ENCODE measurements around the gene ZNF341. TPM values are rescaled to one million over a fixed set of nuclear protein-coding genes. Genes with fewer than 3 reads are reported as not detected.

Gene ZNF341
- total and polyA plus RNA-seq, 9 of the 15 experiments (the other 6 are each of a cell fraction or from before 2014, with no cell fraction given) = 0.08 to 2.6 (median 1.0) TPM

- Histone ChIP-seq H3K9me3 (replicated peaks; ENCODE audit: control insufficient read depth, insufficient read depth, low read depth, low read length) (peaks cover 6% of the 10 kb centered on the region), H3K4me1 (replicated peaks in 1 of 2; ENCODE audit: control insufficient read depth in 2 of 2, insufficient read depth in 2 of 2, low read length in 2 of 2) (peaks cover 16 to 18% of the 10 kb centered on the region in 2 experiments; a peak in 4 of 5 replicates), H3K4me2 (ENCODE audit: insufficient read depth, low read length) (no peak overlapping the region), H2AFZ (ENCODE audit: low read depth, low read length) (no peak overlapping the region; the same call in 1 of the 2 replicates), H3K27ac (ENCODE audit: extremely low read depth, low read depth, low read length) (no peak overlapping the region), H4K20me1 (replicated peaks; ENCODE audit: control insufficient read depth, insufficient read depth, low read length) (no peaks in the 10 kb centered on the region), H3K9ac (ENCODE audit: insufficient read depth in 1 of 2, low read depth in 2 of 2, low read length in 2 of 2) (no peak overlapping the region), H3K9me1 (ENCODE audit: control insufficient read depth, insufficient read depth, low read length) (no peaks in the 10 kb centered on the region), H3K36me3 (ENCODE audit: control insufficient read depth, insufficient read depth, low read length) (no peaks in the 10 kb centered on the region), H3K4me3 (no peak overlapping the region), H3K79me2 (ENCODE audit: control insufficient read depth, insufficient read depth, low read length) (no peaks in the 10 kb centered on the region), H3K27me3 (ENCODE audit: control insufficient read depth in 2 of 2, insufficient read depth in 2 of 2, low read length in 2 of 2) (no peaks in the 10 kb centered on the region)
- TF ChIP-seq TARDBP (IDR thresholded peaks at IDR 0.05) = no peak
- TF ChIP-seq PCBP1 (IDR thresholded peaks at IDR 0.05; ENCODE audit: low read depth, low read length, poor library complexity, severe bottlenecking) = no peak
- no peak for TF ChIP-seq EGR1 (conservative IDR thresholded peaks at IDR 0.05)
- no peak for TF ChIP-seq MEIS2 (IDR thresholded peaks at IDR 0.05; ENCODE audit: partially characterized antibody)
- TF ChIP-seq ARID4B (CRISPR knock-in tag; IDR thresholded peaks at IDR 0.05) = no peak
- TF ChIP-seq ZNF79 (CRISPR knock-in tag; IDR thresholded peaks at IDR 0.05; ENCODE audit: low read depth) = no peak
- no peak for TF ChIP-seq ETS1 (conservative IDR thresholded peaks at IDR 0.05; ENCODE audit: control insufficient read depth, low read depth, low read length)
- TF ChIP-seq ZNF589 (CRISPR knock-in tag; IDR thresholded peaks at IDR 0.05; ENCODE audit: low read depth) = no peak
- TF ChIP-seq ZNF253 (CRISPR knock-in tag; conservative IDR thresholded peaks at IDR 0.05) = no peak
- WGBS (ENCODE audit: insufficient coverage, low coverage, missing lambda C conversion rate) = 100% methylated on average over 1 of the region's 1 CpG
- DNase-seq (ENCODE audit: extremely low read depth in 1 of 4, low spot score in 3 of 4) (no peak), FAIRE-seq (no peak), ATAC-seq (no peak)
- POLR2A ChIA-PET = no interaction called here
- intact Hi-C loops (cut with micrococcal nuclease) = no loop called here
- CTCF ChIA-PET (ENCODE audit: low intra/inter-chr PET ratio) = no interaction called here
- BruUV-seq (replicated peaks) = no TSS peak
- in situ Hi-C loops (cut with MboI) = no loop called here
Observed at GRCh38 chr20:33740189-33740588, 8.4 kb downstream of the ZNF341 start.

All from K562 (cell line).